Stimulated activated CD8-positive, alpha-beta memory T cell treated with anti-CD3 and anti-CD28 coated beads, Interleukin-15, amount 100 ng/mL, for 4 hours (primary cell): Measurements from ENCODE around the gene ERGIC3.

Source experiments
- DNase-seq, 2 donors: peaks; one replicate each; pipeline ENCODE4 v3.0.0-alpha.2; 2020; ENCODE audit warnings: low read depth in 2 of 2

Gene ERGIC3

DNA sequence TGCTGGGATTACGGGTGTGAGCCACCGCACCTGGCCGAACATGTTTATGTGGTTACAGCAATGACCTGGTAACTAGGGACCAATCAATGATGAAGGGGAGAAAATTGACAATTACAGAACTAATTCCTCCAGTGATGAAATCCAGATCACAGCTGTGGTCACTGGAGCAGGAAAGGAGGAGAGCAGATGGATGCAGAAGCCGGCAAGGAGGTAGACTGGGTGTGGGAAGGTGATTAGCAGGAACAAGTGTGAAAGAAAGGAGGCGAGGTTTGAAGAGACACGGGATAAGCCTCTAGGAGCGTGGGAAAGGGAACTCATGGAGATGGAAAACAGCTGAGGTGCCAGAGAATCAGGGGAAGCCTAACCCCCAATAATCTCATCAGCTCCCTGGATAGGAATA is 56.6 kb downstream of the ERGIC3 start:
- DNase-seq: no peak

DNA sequence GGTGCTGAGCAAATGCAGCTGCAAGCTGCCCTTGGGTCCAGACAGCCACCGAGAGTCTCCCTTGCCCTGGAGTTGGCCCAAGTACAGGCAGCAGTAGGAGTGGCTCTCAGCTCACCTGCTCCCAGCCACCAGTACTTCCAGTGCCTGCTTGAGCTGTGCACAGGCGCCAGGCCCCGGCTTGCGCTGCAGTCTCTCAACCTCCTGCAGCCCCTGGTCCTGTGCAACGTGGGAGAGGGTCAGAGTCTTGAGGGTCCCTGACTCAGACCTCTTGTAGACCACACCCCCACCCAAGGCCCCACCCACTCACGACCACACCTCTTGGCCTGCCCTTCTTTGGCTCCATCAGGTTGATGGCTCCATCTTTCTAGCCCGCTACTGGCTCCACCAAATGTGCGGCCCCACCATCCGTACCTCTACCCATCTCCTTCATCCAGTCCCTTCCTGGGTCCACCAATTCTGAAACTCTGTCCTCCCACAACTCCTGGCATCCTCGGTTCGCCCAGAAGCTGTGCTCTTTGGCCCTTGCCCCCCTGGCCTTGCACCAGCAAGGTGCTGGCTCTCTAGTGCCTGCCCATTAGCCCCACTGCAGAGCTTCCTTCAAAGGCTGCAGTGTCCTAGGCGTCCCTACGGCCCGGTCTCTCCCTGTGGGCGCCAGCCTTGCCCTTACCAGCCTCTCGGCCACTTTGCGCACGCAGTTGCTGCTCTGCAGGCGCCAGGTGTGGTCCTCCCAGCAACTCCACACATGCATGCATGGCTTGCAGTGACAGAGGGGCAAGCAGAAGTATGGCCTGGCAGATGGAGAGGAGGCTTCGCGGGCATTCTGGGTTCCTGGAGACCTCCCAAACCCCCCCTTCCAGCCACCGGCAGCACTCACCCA is 57.3 kb downstream of the ERGIC3 start:
- no peak for DNase-seq

DNA sequence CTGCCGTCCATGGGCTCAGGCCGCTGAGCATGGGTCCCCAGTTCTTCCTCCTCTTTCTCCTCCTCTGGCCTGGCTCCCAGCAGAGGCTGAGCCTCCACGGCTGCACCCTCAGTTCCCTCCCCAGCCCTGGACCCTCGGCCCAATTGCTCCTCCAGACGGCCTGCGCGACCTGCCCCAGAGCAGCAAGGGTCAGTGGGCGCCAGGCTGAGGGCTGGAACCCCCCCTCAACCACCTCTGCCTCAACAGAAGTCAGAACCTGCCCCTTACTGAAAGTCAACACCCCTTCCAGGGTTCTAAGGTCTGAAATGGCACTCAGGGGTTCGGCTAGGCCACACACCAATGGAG is 57.9 kb downstream of the ERGIC3 start:
- DNase-seq: no peak

- DNase-seq: no peak
These were observed 58.5 kb downstream of the ERGIC3 start for GRCh38 chr20:35600176-35600992.

GRCh38 chr20:35600993-35601973 is 59.4 kb downstream of the ERGIC3 start:
- DNase-seq: peak; percentile 57 to 60

- no peak for DNase-seq
These were observed 60.1 kb downstream of the ERGIC3 start for GRCh38 chr20:35601990-35602389.

- DNase-seq: no peak
These were observed 61.1 kb downstream of the ERGIC3 start for GRCh38 chr20:35602851-35603495.

GRCh38 chr20:35603695-35604448 is 62.0 kb downstream of the ERGIC3 start:
- DNase-seq: no peak

- no peak for DNase-seq
These were observed 62.5 kb downstream of the ERGIC3 start for GRCh38 chr20:35604449-35604747.

DNA sequence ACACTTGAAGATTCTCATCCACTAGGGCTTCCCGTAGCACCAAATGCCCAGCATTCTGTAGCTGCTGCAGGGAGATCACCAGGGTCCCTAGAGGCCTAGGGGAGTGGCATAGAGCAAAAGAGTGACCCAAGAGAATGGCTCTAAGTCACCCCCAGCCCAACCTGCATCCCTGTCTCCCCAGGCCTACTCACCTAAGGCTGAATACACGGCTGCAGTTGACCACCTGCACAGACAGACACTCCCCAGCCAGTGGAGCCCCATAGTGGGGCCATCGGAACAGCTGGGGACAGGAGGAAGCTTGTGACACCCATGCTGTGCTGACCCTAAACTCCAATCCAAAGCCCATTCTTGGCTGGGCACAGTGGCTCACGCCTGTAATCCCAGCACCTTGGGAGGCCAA is 64.2 kb downstream of the ERGIC3 start:
- no peak for DNase-seq
